Tibial artery (tissue), 4 donors: ENCODE measurements around the gene CTBP1.
A peak's percentile ranks its signal among the peaks of the same experiment; 100 is the strongest.

ENCODE experiments used
- DNase-seq, 2 donors: peaks; one replicate each; pipeline ENCODE4 v3.0.0-alpha.2; 2019
- H3K27ac ChIP-seq, 2 donors: fragments of 200-600 bp; sonication (generic) in 1 of 2; 1 replicate in 1 of 2; 2 replicates in 1 of 2; pipeline ENCODE4 v1.5.1; 2018 to 2019; ENCODE audit warnings: mild to moderate bottlenecking in 1 of 2
- H3K27me3 ChIP-seq, 2 donors: fragments of 200-600 bp; sonication (generic) in 1 of 2; one replicate each; pipeline versions ENCODE4 v1.5.1 to v1.6.0; 2016 to 2019
- H3K36me3 ChIP-seq, 3 donors: fragments of 200-600 bp; sonication (generic) in 2 of 3; one replicate each; pipeline ENCODE4 v1.5.1; 2016 to 2019; ENCODE audit warnings: mild to moderate bottlenecking in 2 of 3
- H3K4me1 ChIP-seq, 4 donors: fragments of 200-600 bp; sonication (generic) in 2 of 4; 1 replicate in 3 of 4; 2 replicates in 1 of 4; pipeline ENCODE4 v1.5.1; 2016 to 2019
- H3K4me3 ChIP-seq, 2 donors: fragments of 200-600 bp; sonication (generic) in 1 of 2; 1 replicate in 1 of 2; 2 replicates in 1 of 2; pipeline ENCODE4 v1.5.1; 2018 to 2019; ENCODE audit warnings: mild to moderate bottlenecking in 2 of 2
- H3K9me3 ChIP-seq, 3 donors: fragments of 200-600 bp; sonication (generic) in 1 of 3; one replicate each; pipeline ENCODE4 v1.5.1; 2016 to 2019
- intact Hi-C: fragments of 100-400 bp; cut with DNase I; formaldehyde crosslinking; loops from one replicate; pipeline ENCODE4 v1.15.0; 2023; ENCODE audit warnings: low total_unique reads
- TF ChIP-seq, protein P1 (sequence below), 2 experiments: fragments of 200-600 bp in 1 of 2; fragments of 450-650 bp in 1 of 2; IDR thresholded peaks; one replicate each; pipeline ENCODE4 v1.5.1; 2017 to 2019; ENCODE audit warnings: antibody characterized with exemption in 2 of 2, mild to moderate bottlenecking in 1 of 2, moderate library complexity in 1 of 2

The CTBP1 gene

DNA sequence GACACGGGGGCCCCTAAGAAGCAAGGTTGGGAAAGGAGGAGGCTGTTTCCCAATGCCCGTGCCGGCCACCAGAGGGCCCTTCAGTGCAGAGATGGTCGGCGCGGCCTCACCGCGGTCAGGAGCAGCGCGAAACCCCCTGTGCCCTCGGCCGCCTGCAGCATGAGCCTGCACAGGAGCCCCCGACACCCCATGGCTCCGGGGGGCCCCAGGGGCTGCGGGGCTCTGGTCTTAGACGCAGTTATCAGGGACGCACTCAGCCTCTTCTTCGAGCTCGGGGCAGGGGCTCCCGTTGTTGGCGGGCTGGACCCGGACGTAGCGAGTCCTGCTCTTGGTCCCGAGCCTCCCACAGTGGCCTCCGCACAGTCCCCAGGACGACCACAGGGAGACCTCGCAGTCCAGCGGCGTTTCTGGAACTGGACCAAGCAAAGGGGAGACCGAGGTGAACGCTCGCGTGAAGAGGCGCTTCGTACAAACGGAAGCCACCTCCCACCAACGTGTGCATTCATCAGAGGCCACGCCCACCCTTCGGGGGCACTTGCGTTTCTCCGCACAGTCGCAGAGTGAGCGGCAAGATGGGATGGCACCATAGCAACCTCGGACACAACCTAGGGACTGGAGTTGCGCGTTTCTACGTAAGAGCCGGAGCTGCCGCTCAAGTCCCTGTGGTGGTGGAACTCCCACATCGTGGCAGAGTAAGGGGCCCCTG is 81.5 kb downstream of the CTBP1 start:
- DNase-seq: peak; percentile 77 to 87
- Histone ChIP-seq H3K9me3 (no peaks in the 10 kb centered on the region), H3K4me1 (peaks cover 0 to 36% (median 25%) of the 10 kb centered on the region in 4 donors), H3K27ac (peak overlapping the region in 1 of 2 donors; percentile 35), H3K36me3 (no peaks in the 10 kb centered on the region), H3K4me3 (peak overlapping the region; percentile 55 to 58), H3K27me3 (peaks cover 0 to 33% of the 10 kb centered on the region in 2 donors)
- TF ChIP-seq, protein P1, sequence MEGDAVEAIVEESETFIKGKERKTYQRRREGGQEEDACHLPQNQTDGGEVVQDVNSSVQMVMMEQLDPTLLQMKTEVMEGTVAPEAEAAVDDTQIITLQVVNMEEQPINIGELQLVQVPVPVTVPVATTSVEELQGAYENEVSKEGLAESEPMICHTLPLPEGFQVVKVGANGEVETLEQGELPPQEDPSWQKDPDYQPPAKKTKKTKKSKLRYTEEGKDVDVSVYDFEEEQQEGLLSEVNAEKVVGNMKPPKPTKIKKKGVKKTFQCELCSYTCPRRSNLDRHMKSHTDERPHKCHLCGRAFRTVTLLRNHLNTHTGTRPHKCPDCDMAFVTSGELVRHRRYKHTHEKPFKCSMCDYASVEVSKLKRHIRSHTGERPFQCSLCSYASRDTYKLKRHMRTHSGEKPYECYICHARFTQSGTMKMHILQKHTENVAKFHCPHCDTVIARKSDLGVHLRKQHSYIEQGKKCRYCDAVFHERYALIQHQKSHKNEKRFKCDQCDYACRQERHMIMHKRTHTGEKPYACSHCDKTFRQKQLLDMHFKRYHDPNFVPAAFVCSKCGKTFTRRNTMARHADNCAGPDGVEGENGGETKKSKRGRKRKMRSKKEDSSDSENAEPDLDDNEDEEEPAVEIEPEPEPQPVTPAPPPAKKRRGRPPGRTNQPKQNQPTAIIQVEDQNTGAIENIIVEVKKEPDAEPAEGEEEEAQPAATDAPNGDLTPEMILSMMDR (IDR thresholded peaks at IDR 0.05): peak; percentile 89 to 92
- intact Hi-C loops: loop anchor here (1.0 to 10.0 kb wide), 3 partner anchors 35 to 177 kb away; partner anchors contain the start of gene UVSSA

DNA sequence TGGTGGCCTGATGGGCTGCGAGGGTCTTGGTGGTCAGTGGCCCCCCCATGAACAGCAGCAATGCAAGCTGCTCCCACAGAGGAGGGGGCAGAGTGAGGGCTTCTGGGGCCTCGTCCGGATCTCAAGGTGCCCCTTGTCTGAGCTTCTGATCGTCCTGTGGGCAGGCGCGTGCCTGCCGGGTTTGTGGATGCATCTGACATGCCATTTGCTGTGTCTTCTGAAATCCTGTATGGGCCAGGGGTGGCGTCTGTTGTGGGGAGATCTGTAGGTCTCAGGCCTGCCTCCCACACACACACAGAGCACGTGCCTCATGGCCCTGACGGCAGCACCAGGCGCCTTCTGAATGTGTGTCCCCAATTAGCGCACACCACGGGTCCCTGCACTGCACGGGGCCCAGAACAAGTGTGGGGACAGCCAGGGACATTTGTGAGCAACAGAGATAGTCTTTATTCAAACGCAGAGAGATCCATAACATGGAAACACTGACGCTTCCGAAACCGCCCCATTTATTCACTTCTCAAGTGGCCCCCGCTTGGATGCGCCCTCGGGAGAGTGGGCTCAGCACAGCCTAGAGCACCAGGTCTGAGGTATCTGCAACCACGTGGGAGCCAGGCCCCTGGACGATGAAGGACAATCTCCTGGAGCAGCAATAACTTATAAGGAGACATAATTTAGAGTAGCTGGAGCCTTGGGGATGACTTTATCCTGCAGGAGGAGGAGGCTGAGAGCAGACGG is 82.3 kb downstream of the CTBP1 start:
- Histone ChIP-seq H3K4me3 (peak overlapping the region; percentile 55 to 58), H3K27ac (no peak overlapping the region), H3K27me3 (peaks cover 0 to 26% of the 10 kb centered on the region in 2 donors), H3K36me3 (no peaks in the 10 kb centered on the region), H3K4me1 (peaks cover 0 to 28% (median 18%) of the 10 kb centered on the region in 4 donors), H3K9me3 (no peaks in the 10 kb centered on the region)
- DNase-seq: no peak
- intact Hi-C loops: loop anchor here (1.0 to 10.0 kb wide), 3 partner anchors 34 to 178 kb away; partner anchors contain the start of gene UVSSA
- TF ChIP-seq, protein P1 (IDR thresholded peaks at IDR 0.05): no peak

DNA sequence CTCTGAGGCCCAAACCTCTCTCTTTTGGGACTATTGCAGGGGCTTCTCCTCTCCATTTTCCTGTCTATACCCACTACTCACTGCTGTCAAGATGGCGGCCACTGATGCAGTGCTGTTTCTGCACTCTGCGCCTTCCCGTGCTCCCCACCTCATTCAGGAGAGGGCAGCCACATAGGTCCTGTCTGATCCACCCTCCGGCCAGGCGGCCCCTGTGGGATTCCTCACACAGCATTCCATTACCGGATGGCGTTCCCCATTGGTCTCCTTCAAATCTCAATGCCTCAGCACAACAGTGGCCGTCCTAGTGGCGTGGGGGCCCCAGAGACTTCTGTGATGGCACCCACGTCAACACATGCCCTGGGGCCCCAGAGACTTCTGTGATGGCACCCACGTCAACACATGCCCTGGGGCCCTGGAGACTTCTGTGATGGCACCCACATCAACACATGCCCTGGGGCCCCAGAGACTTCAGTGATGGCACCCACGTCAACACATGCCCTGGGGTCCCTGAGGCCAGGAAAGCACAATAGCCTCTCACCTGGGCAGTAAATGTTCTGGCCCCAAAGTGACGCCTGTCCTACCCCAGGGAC is 83.9 kb downstream of the CTBP1 start:
- H3K4me1 ChIP-seq: peaks cover 0 to 17% (median 8%) of the 10 kb centered on the region in 4 donors
- intact Hi-C loops: loop anchor here (5.0 to 10.0 kb wide), 2 partner anchors 33 to 180 kb away; partner anchors contain the start of gene UVSSA

DNA sequence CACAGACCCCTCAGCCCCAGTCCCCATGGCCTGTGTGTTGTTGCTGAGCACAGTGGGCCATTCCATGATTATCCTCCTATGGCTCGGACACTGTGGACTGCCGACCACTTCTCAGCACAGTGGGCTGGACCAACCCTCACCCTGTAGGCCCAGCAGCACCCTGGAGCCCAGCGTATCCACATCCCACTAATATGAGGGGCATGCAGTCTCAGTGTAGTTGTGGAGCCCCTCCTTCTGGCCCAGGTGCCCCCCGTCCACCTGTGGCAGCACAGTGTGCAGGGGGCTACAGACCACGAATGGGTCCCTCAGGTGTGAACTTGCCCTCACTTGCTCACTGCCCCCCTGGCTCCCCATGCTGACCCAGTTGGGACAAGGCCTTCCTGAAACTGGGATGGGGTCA is 84.5 kb downstream of the CTBP1 start:
- Histone ChIP-seq H3K27ac (no peak overlapping the region), H3K4me3 (no peak overlapping the region), H3K4me1 (peaks cover 0 to 17% (median 8%) of the 10 kb centered on the region in 4 donors), H3K9me3 (no peaks in the 10 kb centered on the region), H3K36me3 (no peaks in the 10 kb centered on the region), H3K27me3 (peaks cover 0 to 4% of the 10 kb centered on the region in 2 donors)
- no peak for DNase-seq
- intact Hi-C loops: loop anchor here (10.0 kb wide), 1 partner anchor 180 kb away; the partner anchor contains the start of gene UVSSA
- TF ChIP-seq, protein P1 (IDR thresholded peaks at IDR 0.05): no peak

More for the DNA sequence above, 83.9 kb downstream of the CTBP1 start:
- no peaks in the 10 kb centered on the region for H3K36me3 ChIP-seq
- no peak overlapping the region for H3K27ac ChIP-seq
- peaks cover 0 to 10% of the 10 kb centered on the region in 2 donors for H3K27me3 ChIP-seq
- H3K4me3 ChIP-seq: no peak overlapping the region
- no peaks in the 10 kb centered on the region for H3K9me3 ChIP-seq
- TF ChIP-seq, protein P1 (IDR thresholded peaks at IDR 0.05): no peak
- peak in 1 of 2 donors; percentile 19 for DNase-seq

DNA sequence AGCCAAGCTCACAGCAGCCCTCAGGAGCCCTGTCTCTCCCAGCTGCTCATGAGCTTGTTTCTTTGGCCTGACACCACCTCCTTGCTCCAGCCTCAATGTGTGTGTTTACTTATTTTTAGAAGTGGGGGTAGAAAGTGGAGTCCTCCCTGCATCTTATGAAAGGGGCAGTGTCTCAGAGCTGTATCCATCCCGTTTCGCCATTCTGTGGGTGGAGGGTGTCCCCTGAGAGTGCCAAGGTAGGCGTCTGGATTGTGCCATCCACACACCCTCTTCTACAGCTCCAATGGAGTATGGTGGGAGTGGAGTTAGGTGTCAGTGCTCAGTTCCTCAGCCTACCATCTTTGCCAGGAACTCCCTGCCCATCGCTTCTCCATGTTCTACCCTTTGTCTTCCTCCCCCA is 84.9 kb downstream of the CTBP1 start:
- intact Hi-C loops: loop anchor here (10.0 kb wide), 1 partner anchor 181 kb away; the partner anchor contains the start of gene UVSSA
- TF ChIP-seq, protein P1 (IDR thresholded peaks at IDR 0.05): no peak
- H3K4me3 ChIP-seq: no peak overlapping the region
- no peak overlapping the region for H3K27ac ChIP-seq
- H3K36me3 ChIP-seq: no peaks in the 10 kb centered on the region
- peaks cover 0 to 4% of the 10 kb centered on the region in 2 donors for H3K27me3 ChIP-seq
- no peak for DNase-seq
- H3K4me1 ChIP-seq: peaks cover 0 to 17% (median 8%) of the 10 kb centered on the region in 4 donors
- H3K9me3 ChIP-seq: no peaks in the 10 kb centered on the region
